ENCODE data around the gene GPC6. TPM values are rescaled to one million over a fixed set of nuclear protein-coding genes. Genes with fewer than 3 reads are reported as not detected.

GPC6 gene
- total and polyA plus RNA-seq, 4 donors: 5.9 to 29.1 (median 18.2) TPM

DNA sequence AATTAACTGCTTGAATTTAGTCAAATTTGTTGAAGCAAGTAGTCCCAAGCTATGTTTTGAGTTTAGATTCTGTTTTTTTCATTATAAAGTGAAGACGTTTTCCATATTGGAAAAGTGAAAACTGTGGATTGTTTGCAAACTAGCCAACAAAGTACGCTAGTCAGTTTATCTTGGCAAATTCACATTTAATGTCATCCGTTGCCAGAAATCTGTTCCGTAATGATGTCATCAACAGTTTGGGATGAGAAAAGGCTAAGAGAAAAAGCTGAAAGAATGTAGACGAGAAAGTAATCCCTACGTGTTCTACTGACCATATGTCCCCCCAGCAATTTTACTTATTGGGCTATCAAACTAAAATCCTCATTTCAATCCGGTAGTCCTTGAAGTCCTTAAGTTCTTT, 419.6 kb downstream of the GPC6 start:
- DNase-seq (ENCODE audit: low spot score): no peak
- TF ChIP-seq RAD21 (IDR thresholded peaks at IDR 0.05) (peak in 1 of 2 donors; percentile 7), EGR1 (IDR thresholded peaks at IDR 0.05; ENCODE audit: low read depth in 2 of 2) (no peak), RXRA (IDR thresholded peaks at IDR 0.05) (no peak), JUND (IDR thresholded peaks at IDR 0.05) (peak in 1 of 2 donors; percentile 29), NR2F2 (IDR thresholded peaks at IDR 0.05) (no peak), SP1 (IDR thresholded peaks at IDR 0.05) (no peak), GABPA (IDR thresholded peaks at IDR 0.05 in 1 of 2, conservative IDR thresholded peaks at IDR 0.05 in 1 of 2) (no peak), FOXA1 (IDR thresholded peaks at IDR 0.05) (no peak), TAF1 (conservative IDR thresholded peaks at IDR 0.05) (no peak), HNF4A (conservative IDR thresholded peaks at IDR 0.05) (no peak), YY1 (IDR thresholded peaks at IDR 0.05) (no peak), FOXA2 (IDR thresholded peaks at IDR 0.05) (no peak)
- TF ChIP-seq, protein P1, sequence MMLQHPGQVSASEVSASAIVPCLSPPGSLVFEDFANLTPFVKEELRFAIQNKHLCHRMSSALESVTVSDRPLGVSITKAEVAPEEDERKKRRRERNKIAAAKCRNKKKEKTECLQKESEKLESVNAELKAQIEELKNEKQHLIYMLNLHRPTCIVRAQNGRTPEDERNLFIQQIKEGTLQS (IDR thresholded peaks at IDR 0.05): no peak
- TF ChIP-seq, protein P2, sequence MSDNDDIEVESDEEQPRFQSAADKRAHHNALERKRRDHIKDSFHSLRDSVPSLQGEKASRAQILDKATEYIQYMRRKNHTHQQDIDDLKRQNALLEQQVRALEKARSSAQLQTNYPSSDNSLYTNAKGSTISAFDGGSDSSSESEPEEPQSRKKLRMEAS (IDR thresholded peaks at IDR 0.05): no peak
- TF ChIP-seq, protein P3, sequence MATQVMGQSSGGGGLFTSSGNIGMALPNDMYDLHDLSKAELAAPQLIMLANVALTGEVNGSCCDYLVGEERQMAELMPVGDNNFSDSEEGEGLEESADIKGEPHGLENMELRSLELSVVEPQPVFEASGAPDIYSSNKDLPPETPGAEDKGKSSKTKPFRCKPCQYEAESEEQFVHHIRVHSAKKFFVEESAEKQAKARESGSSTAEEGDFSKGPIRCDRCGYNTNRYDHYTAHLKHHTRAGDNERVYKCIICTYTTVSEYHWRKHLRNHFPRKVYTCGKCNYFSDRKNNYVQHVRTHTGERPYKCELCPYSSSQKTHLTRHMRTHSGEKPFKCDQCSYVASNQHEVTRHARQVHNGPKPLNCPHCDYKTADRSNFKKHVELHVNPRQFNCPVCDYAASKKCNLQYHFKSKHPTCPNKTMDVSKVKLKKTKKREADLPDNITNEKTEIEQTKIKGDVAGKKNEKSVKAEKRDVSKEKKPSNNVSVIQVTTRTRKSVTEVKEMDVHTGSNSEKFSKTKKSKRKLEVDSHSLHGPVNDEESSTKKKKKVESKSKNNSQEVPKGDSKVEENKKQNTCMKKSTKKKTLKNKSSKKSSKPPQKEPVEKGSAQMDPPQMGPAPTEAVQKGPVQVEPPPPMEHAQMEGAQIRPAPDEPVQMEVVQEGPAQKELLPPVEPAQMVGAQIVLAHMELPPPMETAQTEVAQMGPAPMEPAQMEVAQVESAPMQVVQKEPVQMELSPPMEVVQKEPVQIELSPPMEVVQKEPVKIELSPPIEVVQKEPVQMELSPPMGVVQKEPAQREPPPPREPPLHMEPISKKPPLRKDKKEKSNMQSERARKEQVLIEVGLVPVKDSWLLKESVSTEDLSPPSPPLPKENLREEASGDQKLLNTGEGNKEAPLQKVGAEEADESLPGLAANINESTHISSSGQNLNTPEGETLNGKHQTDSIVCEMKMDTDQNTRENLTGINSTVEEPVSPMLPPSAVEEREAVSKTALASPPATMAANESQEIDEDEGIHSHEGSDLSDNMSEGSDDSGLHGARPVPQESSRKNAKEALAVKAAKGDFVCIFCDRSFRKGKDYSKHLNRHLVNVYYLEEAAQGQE (IDR thresholded peaks at IDR 0.05): no peak
- no peaks in the 10 kb centered on the region for H3K9me3 ChIP-seq (ENCODE audit: control insufficient read depth in 4 of 4, low read length in 3 of 4)
- H3K27me3 ChIP-seq (ENCODE audit: control insufficient read depth in 4 of 4, insufficient read depth in 4 of 4, low read length in 3 of 4): no peaks in the 10 kb centered on the region
- 41% methylated on average over 7 of the region's 7 CpGs for WGBS
- H3K27ac ChIP-seq (ENCODE audit: low read depth in 1 of 2, low read length in 2 of 2): no peak overlapping the region
- H3K4me3 ChIP-seq (ENCODE audit: low read depth in 1 of 3, low read length in 3 of 3): no peak overlapping the region
- H3K4me1 ChIP-seq (ENCODE audit: control insufficient read depth in 4 of 4, insufficient read depth in 4 of 4, low read length in 3 of 4): peaks cover 0 to 4% (median 0%) of the 10 kb centered on the region in 4 donors
- H3K9ac ChIP-seq (ENCODE audit: low read depth in 1 of 2, low read length in 2 of 2): no peak overlapping the region
- H3K36me3 ChIP-seq (ENCODE audit: control insufficient read depth in 4 of 4, insufficient read depth in 3 of 4, low read depth in 1 of 4, low read length in 3 of 4): no peaks in the 10 kb centered on the region

DNA sequence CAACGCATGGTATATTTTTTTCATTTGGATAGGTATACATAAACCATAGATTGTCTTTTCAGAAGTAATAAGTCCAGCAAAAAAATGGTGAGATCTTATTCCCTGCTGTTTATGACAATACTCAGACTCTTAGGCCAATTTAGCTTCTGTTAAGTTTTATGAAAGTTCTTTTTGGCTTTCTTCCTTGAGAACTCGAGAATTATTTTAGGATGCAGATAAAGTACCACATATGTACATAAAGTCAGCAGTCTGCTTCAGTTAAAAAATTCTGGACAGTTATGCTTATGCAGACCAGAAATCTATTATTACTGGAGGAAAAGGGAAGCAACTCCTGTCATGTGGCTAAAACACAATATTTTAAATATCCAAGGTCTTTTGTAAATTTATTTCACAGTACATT, 422.9 kb downstream of the GPC6 start:
- TF ChIP-seq, protein P1 (IDR thresholded peaks at IDR 0.05): no peak
- no peak for TF ChIP-seq FOXA2 (IDR thresholded peaks at IDR 0.05)
- TF ChIP-seq HNF4A (conservative IDR thresholded peaks at IDR 0.05): no peak
- no peak for TF ChIP-seq GABPA (IDR thresholded peaks at IDR 0.05 in 1 of 2, conservative IDR thresholded peaks at IDR 0.05 in 1 of 2)
- no peak for TF ChIP-seq NR2F2 (IDR thresholded peaks at IDR 0.05)
- TF ChIP-seq, protein P2 (IDR thresholded peaks at IDR 0.05): no peak
- TF ChIP-seq YY1 (IDR thresholded peaks at IDR 0.05): no peak
- no peak for TF ChIP-seq SP1 (IDR thresholded peaks at IDR 0.05)
- TF ChIP-seq, protein P4, sequence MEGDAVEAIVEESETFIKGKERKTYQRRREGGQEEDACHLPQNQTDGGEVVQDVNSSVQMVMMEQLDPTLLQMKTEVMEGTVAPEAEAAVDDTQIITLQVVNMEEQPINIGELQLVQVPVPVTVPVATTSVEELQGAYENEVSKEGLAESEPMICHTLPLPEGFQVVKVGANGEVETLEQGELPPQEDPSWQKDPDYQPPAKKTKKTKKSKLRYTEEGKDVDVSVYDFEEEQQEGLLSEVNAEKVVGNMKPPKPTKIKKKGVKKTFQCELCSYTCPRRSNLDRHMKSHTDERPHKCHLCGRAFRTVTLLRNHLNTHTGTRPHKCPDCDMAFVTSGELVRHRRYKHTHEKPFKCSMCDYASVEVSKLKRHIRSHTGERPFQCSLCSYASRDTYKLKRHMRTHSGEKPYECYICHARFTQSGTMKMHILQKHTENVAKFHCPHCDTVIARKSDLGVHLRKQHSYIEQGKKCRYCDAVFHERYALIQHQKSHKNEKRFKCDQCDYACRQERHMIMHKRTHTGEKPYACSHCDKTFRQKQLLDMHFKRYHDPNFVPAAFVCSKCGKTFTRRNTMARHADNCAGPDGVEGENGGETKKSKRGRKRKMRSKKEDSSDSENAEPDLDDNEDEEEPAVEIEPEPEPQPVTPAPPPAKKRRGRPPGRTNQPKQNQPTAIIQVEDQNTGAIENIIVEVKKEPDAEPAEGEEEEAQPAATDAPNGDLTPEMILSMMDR (IDR thresholded peaks at IDR 0.05; ENCODE audit: low read depth, low read length, missing input control): no peak
- TF ChIP-seq HNF4G (IDR thresholded peaks at IDR 0.05): no peak
- TF ChIP-seq EGR1 (IDR thresholded peaks at IDR 0.05; ENCODE audit: low read depth in 2 of 2): no peak
- TF ChIP-seq RXRA (IDR thresholded peaks at IDR 0.05): no peak
- TF ChIP-seq TAF1 (conservative IDR thresholded peaks at IDR 0.05): no peak
- no peak for TF ChIP-seq JUND (IDR thresholded peaks at IDR 0.05)
- no peak for TF ChIP-seq FOXA1 (IDR thresholded peaks at IDR 0.05)
- TF ChIP-seq, protein P5, sequence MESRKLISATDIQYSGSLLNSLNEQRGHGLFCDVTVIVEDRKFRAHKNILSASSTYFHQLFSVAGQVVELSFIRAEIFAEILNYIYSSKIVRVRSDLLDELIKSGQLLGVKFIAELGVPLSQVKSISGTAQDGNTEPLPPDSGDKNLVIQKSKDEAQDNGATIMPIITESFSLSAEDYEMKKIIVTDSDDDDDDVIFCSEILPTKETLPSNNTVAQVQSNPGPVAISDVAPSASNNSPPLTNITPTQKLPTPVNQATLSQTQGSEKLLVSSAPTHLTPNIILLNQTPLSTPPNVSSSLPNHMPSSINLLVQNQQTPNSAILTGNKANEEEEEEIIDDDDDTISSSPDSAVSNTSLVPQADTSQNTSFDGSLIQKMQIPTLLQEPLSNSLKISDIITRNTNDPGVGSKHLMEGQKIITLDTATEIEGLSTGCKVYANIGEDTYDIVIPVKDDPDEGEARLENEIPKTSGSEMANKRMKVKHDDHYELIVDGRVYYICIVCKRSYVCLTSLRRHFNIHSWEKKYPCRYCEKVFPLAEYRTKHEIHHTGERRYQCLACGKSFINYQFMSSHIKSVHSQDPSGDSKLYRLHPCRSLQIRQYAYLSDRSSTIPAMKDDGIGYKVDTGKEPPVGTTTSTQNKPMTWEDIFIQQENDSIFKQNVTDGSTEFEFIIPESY (IDR thresholded peaks at IDR 0.05): no peak
- TF ChIP-seq RAD21 (IDR thresholded peaks at IDR 0.05): no peak

More for the DNA sequence above, 422.9 kb downstream of the GPC6 start:
- DNase-seq (ENCODE audit: low spot score): no peak
- Histone ChIP-seq H3K4me1 (ENCODE audit: control insufficient read depth in 4 of 4, insufficient read depth in 4 of 4, low read length in 3 of 4) (peaks cover 0 to 4% (median 0%) of the 10 kb centered on the region in 4 donors), H3K36me3 (ENCODE audit: control insufficient read depth in 4 of 4, insufficient read depth in 3 of 4, low read depth in 1 of 4, low read length in 3 of 4) (no peaks in the 10 kb centered on the region), H3K27ac (ENCODE audit: low read depth in 1 of 2, low read length in 2 of 2) (no peak overlapping the region), H3K27me3 (ENCODE audit: control insufficient read depth in 4 of 4, insufficient read depth in 4 of 4, low read length in 3 of 4) (no peaks in the 10 kb centered on the region), H3K9me3 (ENCODE audit: control insufficient read depth in 4 of 4, low read length in 3 of 4) (no peaks in the 10 kb centered on the region), H3K4me3 (ENCODE audit: low read depth in 1 of 3, low read length in 3 of 3) (no peak overlapping the region), H3K9ac (ENCODE audit: low read depth in 1 of 2, low read length in 2 of 2) (no peak overlapping the region)
- 83% methylated on average over 2 of the region's 2 CpGs for WGBS

All from liver (tissue), 9 donors.